Stomach (tissue), 9 donors: ENCODE data around the gene CALN1. TPM values are rescaled to one million over a fixed set of nuclear protein-coding genes. Genes with fewer than 3 reads are reported as not detected.

Experiments
- DNase-seq, 2 donors: peaks; one replicate each; pipeline versions ENCODE4 v3.0.0 to v3.0.0-alpha.2; 2013 to 2019
- H3K27ac ChIP-seq, 5 donors: fragments of 200-600 bp in 4 of 5; sonication (generic) in 4 of 5; one replicate each; pipeline ENCODE4 v1.5.1; 2013 to 2019; ENCODE audit warnings: mild to moderate bottlenecking in 1 of 5, moderate library complexity in 1 of 5
- H3K27me3 ChIP-seq, 3 donors: fragments of 200-600 bp; sonication (generic); one replicate each; pipeline ENCODE4 v1.5.1; 2017 to 2019; ENCODE audit warnings: mixed run types in 1 of 3
- H3K36me3 ChIP-seq, 4 donors: fragments of 200-600 bp; sonication (generic); 1 replicate in 3 of 4; 2 replicates in 1 of 4; pipeline ENCODE4 v1.5.1; 2016 to 2019
- H3K4me1 ChIP-seq, 4 donors: fragments of 200-600 bp; sonication (generic); one replicate each; pipeline ENCODE4 v1.5.1; 2016 to 2019
- H3K4me3 ChIP-seq, 4 donors: fragments of 200-600 bp; sonication (generic) in 3 of 4; one replicate each; pipeline ENCODE4 v1.5.1; 2016 to 2019; ENCODE audit warnings: mild to moderate bottlenecking in 1 of 4
- H3K9me3 ChIP-seq, 4 donors: fragments of 200-600 bp; sonication (generic); one replicate each; pipeline ENCODE4 v1.5.1; 2016 to 2019
- CTCF ChIP-seq, 7 experiments: fragments of 450-650 bp in 4 of 7; fragments of 200-600 bp in 3 of 7; sonication (generic) in 3 of 7; IDR thresholded peaks; one replicate each; pipeline ENCODE4 v1.5.1; 2016 to 2019; ENCODE audit warnings: antibody characterized with exemption in 7 of 7, control low read depth in 2 of 7, mild to moderate bottlenecking in 1 of 7
- EP300 ChIP-seq: sonication (generic); formaldehyde crosslinking; IDR thresholded peaks from one replicate; pipeline ENCODE4 v1.6.1; 2017; ENCODE audit warnings: antibody characterized with exemption
- POLR2A ChIP-seq, 4 donors: fragments of 450-650 bp; IDR thresholded peaks; one replicate each; pipeline ENCODE4 v1.6.1; 2016; ENCODE audit warnings: antibody characterized with exemption in 4 of 4, control low read depth in 2 of 4, mild to moderate bottlenecking in 1 of 4, moderate library complexity in 1 of 4
- POLR2AphosphoS5 ChIP-seq, 3 donors: sonication (generic); formaldehyde crosslinking; IDR thresholded peaks; one replicate each; pipeline ENCODE4 v1.6.1; 2016; ENCODE audit warnings: antibody characterized with exemption in 3 of 3
- WGBS, 5 donors: extraction: QIAGEN DNeasy Blood & Tissue Kit in 3 of 5; methylation state at CpG; one replicate each; pipeline versions ENCODE4 v1.1.5 to v1.1.7; 2013 to 2018; 5-methylcytosine and 5-hydroxymethylcytosine counted together
- intact Hi-C: fragments of 100-400 bp; cut with DNase I; formaldehyde crosslinking; loops from one replicate; pipeline ENCODE4 v1.15.1; 2023; ENCODE audit warnings: low total_unique reads
- polyA plus RNA-seq, 3 donors: library from polyadenylated mRNA; stranded (reverse); fragments of 200-250 nt; gene quantifications; one replicate each; pipeline ENCODE4 v1.2.3, GENCODE V29; 2013
- total RNA-seq, 5 donors: library from RNA; depleted of rRNA; stranded (reverse); fragments of >200 nt; gene quantifications; one replicate each; pipeline versions ENCODE4 v1.1.0 to v1.2.3, GENCODE V29; 2014 to 2016
- donor health status: healthy with polysubstance abuse.
- donor health status: Bipolar disorder and iron deficiency.
- donor health status: healthy.

The CALN1 gene
- total and polyA plus RNA-seq, 8 donors: under 0.01 to 51.9 (median 0.37) TPM; not detected in 5

GRCh38 chr7:72176875-72177274 lies 235.3 kb downstream of the CALN1 start:
- H3K27me3 ChIP-seq: no peaks in the 10 kb centered on the region
- no peaks in the 10 kb centered on the region for H3K36me3 ChIP-seq
- intact Hi-C loops: no loop called here
- no peak overlapping the region for H3K27ac ChIP-seq
- H3K4me1 ChIP-seq: no peaks in the 10 kb centered on the region
- peaks cover 0 to 12% (median 7%) of the 10 kb centered on the region in 4 donors for H3K9me3 ChIP-seq
- H3K4me3 ChIP-seq: no peak overlapping the region
- TF ChIP-seq POLR2AphosphoS5 (IDR thresholded peaks at IDR 0.05): no peak
- TF ChIP-seq POLR2A (IDR thresholded peaks at IDR 0.05): no peak
- no peak for TF ChIP-seq EP300
- no peak for TF ChIP-seq CTCF (IDR thresholded peaks at IDR 0.05)
- 84 to 92% (median 91%) methylated on average over 5 of the region's 5 CpGs for WGBS, 5 donors
- DNase-seq: no peak

- TF ChIP-seq POLR2A (IDR thresholded peaks at IDR 0.05) (no peak), CTCF (IDR thresholded peaks at IDR 0.05) (no peak), POLR2AphosphoS5 (IDR thresholded peaks at IDR 0.05) (no peak), EP300 (no peak)
- no peaks in the 10 kb centered on the region for H3K4me1 ChIP-seq
- no peaks in the 10 kb centered on the region for H3K36me3 ChIP-seq
- H3K4me3 ChIP-seq: no peak overlapping the region
- 78 to 87% (median 84%) methylated on average over 3 of the region's 3 CpGs for WGBS, 5 donors
- intact Hi-C loops: no loop called here
- peaks cover 0 to 17% (median 7%) of the 10 kb centered on the region in 4 donors for H3K9me3 ChIP-seq
- no peaks in the 10 kb centered on the region for H3K27me3 ChIP-seq
- no peak for DNase-seq
- H3K27ac ChIP-seq: no peak overlapping the region
Measured at GRCh38 chr7:72170475-72170874, 241.7 kb downstream of the CALN1 start.

GRCh38 chr7:72163271-72163670 lies 248.9 kb downstream of the CALN1 start:
- no peak overlapping the region for H3K27ac ChIP-seq
- DNase-seq: no peak
- H3K9me3 ChIP-seq: peaks cover 0 to 33% (median 11%) of the 10 kb centered on the region in 4 donors
- H3K4me3 ChIP-seq: no peak overlapping the region
- no peaks in the 10 kb centered on the region for H3K27me3 ChIP-seq
- H3K4me1 ChIP-seq: no peaks in the 10 kb centered on the region
- WGBS, 5 donors: 86 to 94% (median 90%) methylated on average over 2 of the region's 2 CpGs
- intact Hi-C loops: no loop called here
- H3K36me3 ChIP-seq: no peaks in the 10 kb centered on the region
- TF ChIP-seq CTCF (IDR thresholded peaks at IDR 0.05): no peak
- no peak for TF ChIP-seq POLR2AphosphoS5 (IDR thresholded peaks at IDR 0.05)
- TF ChIP-seq EP300: no peak
- no peak for TF ChIP-seq POLR2A (IDR thresholded peaks at IDR 0.05)

DNA sequence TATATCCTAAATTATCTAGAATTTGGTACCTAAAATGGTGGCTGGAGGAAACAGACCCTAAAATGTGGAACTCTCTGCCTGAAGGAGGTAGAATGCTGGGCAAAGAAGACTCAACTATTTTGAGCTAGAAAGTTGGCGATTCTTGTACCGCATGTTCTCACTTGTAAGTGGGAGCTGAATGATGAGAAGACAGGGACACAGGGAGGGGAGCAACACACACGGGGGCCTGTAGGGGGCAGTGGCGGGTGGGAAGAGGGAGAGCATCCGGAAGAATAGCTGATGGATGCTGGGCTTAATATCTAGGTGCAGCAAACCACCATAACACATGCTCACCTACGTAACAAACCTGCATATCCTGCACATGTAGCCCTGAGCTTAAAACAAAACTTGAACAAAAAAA lies 250.6 kb downstream of the CALN1 start:
- TF ChIP-seq POLR2AphosphoS5 (IDR thresholded peaks at IDR 0.05) (no peak), POLR2A (IDR thresholded peaks at IDR 0.05) (no peak), CTCF (IDR thresholded peaks at IDR 0.05) (no peak), EP300 (no peak)
- Histone ChIP-seq H3K4me3 (no peak overlapping the region), H3K36me3 (no peaks in the 10 kb centered on the region), H3K9me3 (peaks cover 0 to 33% (median 11%) of the 10 kb centered on the region in 4 donors), H3K4me1 (no peaks in the 10 kb centered on the region), H3K27me3 (no peaks in the 10 kb centered on the region), H3K27ac (no peak overlapping the region)
- WGBS, 5 donors: 59 to 74% (median 66%) methylated on average over 6 of the region's 6 CpGs
- intact Hi-C loops: no loop called here
- no peak for DNase-seq
